Measurements from ENCODE around the gene GOLGA6B. TPM values are rescaled to one million over a fixed set of nuclear protein-coding genes. Genes with fewer than 3 reads are reported as not detected.
"Not testable (repeated sequence)": the region's sequence is repeated elsewhere in the genome, so short reads cannot be mapped to it uniquely, and the experiment has no call there.

Gene GOLGA6B
- total and polyA plus RNA-seq, 2 of the 13 experiments (the other 11 are each of a cell fraction or from before 2014, with no cell fraction given): 0.04 TPM; not detected in 1

- DNase-seq (ENCODE audit: low spot score); H3K27ac ChIP-seq (ENCODE audit: extremely low read length, insufficient read depth, low read length); H3K27me3 ChIP-seq (ENCODE audit: control insufficient read depth in 1 of 2, insufficient read depth in 2 of 2, low read length in 2 of 2); FAIRE-seq; H2AFZ ChIP-seq (ENCODE audit: low read length); H3K4me2 ChIP-seq (ENCODE audit: low read depth, low read length); H3K36me3 ChIP-seq (replicated peaks in 1 of 2; ENCODE audit: control insufficient read depth in 1 of 2, insufficient read depth in 2 of 2, low read length in 2 of 2); CTCF ChIA-PET (ENCODE audit: low intra/inter-chr PET ratio, low total read pairs); H3K4me1 ChIP-seq (ENCODE audit: insufficient read depth, low read length); intact Hi-C loops (cut with micrococcal nuclease; ENCODE audit: unreplicated experiment); H3K79me2 ChIP-seq (ENCODE audit: insufficient read depth, low read length); ATAC-seq; H4K20me1 ChIP-seq (ENCODE audit: insufficient read depth, low read length); H3K9me3 ChIP-seq (ENCODE audit: low read length); BruUV-seq (replicated peaks); H3K9ac ChIP-seq (ENCODE audit: insufficient read depth, low read depth, low read length); in situ Hi-C loops (cut with HindIII; ENCODE audit: extremely low pct_ligation_motif_present, low pct_unique_long_range_greater_than_20kb); POLR2A ChIA-PET; H3K4me3 ChIP-seq (replicated peaks in 1 of 3; ENCODE audit: insufficient read depth in 1 of 3, low read depth in 2 of 3, low read length in 3 of 3): not testable (repeated sequence)
- WGBS (ENCODE audit: low lambda C conversion rate): no CpG with 5 or more reads among the region's 2 CpGs
Observed at GRCh38 chr15:72642271-72642670, 12.2 kb upstream of the GOLGA6B start.

GRCh38 chr15:72648631-72649253 is 5.8 kb upstream of the GOLGA6B start:
- H3K9me3 ChIP-seq (ENCODE audit: low read length); in situ Hi-C loops (cut with HindIII; ENCODE audit: extremely low pct_ligation_motif_present, low pct_unique_long_range_greater_than_20kb); H3K27me3 ChIP-seq (ENCODE audit: control insufficient read depth in 1 of 2, insufficient read depth in 2 of 2, low read length in 2 of 2); intact Hi-C loops (cut with micrococcal nuclease; ENCODE audit: unreplicated experiment); ATAC-seq; FAIRE-seq; H4K20me1 ChIP-seq (ENCODE audit: insufficient read depth, low read length); POLR2A ChIA-PET; H3K36me3 ChIP-seq (replicated peaks in 1 of 2; ENCODE audit: control insufficient read depth in 1 of 2, insufficient read depth in 2 of 2, low read length in 2 of 2); BruUV-seq (replicated peaks); DNase-seq (ENCODE audit: low spot score); H3K4me1 ChIP-seq (ENCODE audit: insufficient read depth, low read length); H2AFZ ChIP-seq (ENCODE audit: low read length); H3K9ac ChIP-seq (ENCODE audit: insufficient read depth, low read depth, low read length); H3K79me2 ChIP-seq (ENCODE audit: insufficient read depth, low read length); H3K4me2 ChIP-seq (ENCODE audit: low read depth, low read length); H3K4me3 ChIP-seq (replicated peaks in 1 of 3; ENCODE audit: insufficient read depth in 1 of 3, low read depth in 2 of 3, low read length in 3 of 3); CTCF ChIA-PET (ENCODE audit: low intra/inter-chr PET ratio, low total read pairs); H3K27ac ChIP-seq (ENCODE audit: extremely low read length, insufficient read depth, low read length): not testable (repeated sequence)
- 55% methylated on average over 3 of the region's 10 CpGs for WGBS (ENCODE audit: low lambda C conversion rate)

GRCh38 chr15:72656014-72656413 is 1.5 kb downstream of the GOLGA6B start:
- H3K27me3 ChIP-seq (ENCODE audit: control insufficient read depth in 1 of 2, insufficient read depth in 2 of 2, low read length in 2 of 2); ATAC-seq; DNase-seq (ENCODE audit: low spot score); H3K4me2 ChIP-seq (ENCODE audit: low read depth, low read length); H3K9me3 ChIP-seq (ENCODE audit: low read length); H2AFZ ChIP-seq (ENCODE audit: low read length); H3K9ac ChIP-seq (ENCODE audit: insufficient read depth, low read depth, low read length); H3K79me2 ChIP-seq (ENCODE audit: insufficient read depth, low read length); H3K36me3 ChIP-seq (replicated peaks in 1 of 2; ENCODE audit: control insufficient read depth in 1 of 2, insufficient read depth in 2 of 2, low read length in 2 of 2); intact Hi-C loops (cut with micrococcal nuclease; ENCODE audit: unreplicated experiment); BruUV-seq (replicated peaks); H3K27ac ChIP-seq (ENCODE audit: extremely low read length, insufficient read depth, low read length); H3K4me1 ChIP-seq (ENCODE audit: insufficient read depth, low read length); in situ Hi-C loops (cut with HindIII; ENCODE audit: extremely low pct_ligation_motif_present, low pct_unique_long_range_greater_than_20kb); POLR2A ChIA-PET; CTCF ChIA-PET (ENCODE audit: low intra/inter-chr PET ratio, low total read pairs); H3K4me3 ChIP-seq (replicated peaks in 1 of 3; ENCODE audit: insufficient read depth in 1 of 3, low read depth in 2 of 3, low read length in 3 of 3); FAIRE-seq; H4K20me1 ChIP-seq (ENCODE audit: insufficient read depth, low read length): not testable (repeated sequence)
- WGBS (ENCODE audit: low lambda C conversion rate): no CpG with 5 or more reads among the region's 3 CpGs

- H3K27ac ChIP-seq (ENCODE audit: extremely low read length, insufficient read depth, low read length); H3K27me3 ChIP-seq (ENCODE audit: control insufficient read depth in 1 of 2, insufficient read depth in 2 of 2, low read length in 2 of 2); BruUV-seq (replicated peaks); H3K36me3 ChIP-seq (replicated peaks in 1 of 2; ENCODE audit: control insufficient read depth in 1 of 2, insufficient read depth in 2 of 2, low read length in 2 of 2); H3K9me3 ChIP-seq (ENCODE audit: low read length); H4K20me1 ChIP-seq (ENCODE audit: insufficient read depth, low read length); FAIRE-seq; intact Hi-C loops (cut with micrococcal nuclease; ENCODE audit: unreplicated experiment); DNase-seq (ENCODE audit: low spot score); H3K4me3 ChIP-seq (replicated peaks in 1 of 3; ENCODE audit: insufficient read depth in 1 of 3, low read depth in 2 of 3, low read length in 3 of 3); H3K4me1 ChIP-seq (ENCODE audit: insufficient read depth, low read length); H3K4me2 ChIP-seq (ENCODE audit: low read depth, low read length); H2AFZ ChIP-seq (ENCODE audit: low read length); H3K79me2 ChIP-seq (ENCODE audit: insufficient read depth, low read length); POLR2A ChIA-PET; CTCF ChIA-PET (ENCODE audit: low intra/inter-chr PET ratio, low total read pairs); in situ Hi-C loops (cut with HindIII; ENCODE audit: extremely low pct_ligation_motif_present, low pct_unique_long_range_greater_than_20kb); ATAC-seq; H3K9ac ChIP-seq (ENCODE audit: insufficient read depth, low read depth, low read length): not testable (repeated sequence)
- 41% methylated on average over 10 of the region's 10 CpGs for WGBS (ENCODE audit: low lambda C conversion rate)
Observed at GRCh38 chr15:72661081-72661480, 6.6 kb downstream of the GOLGA6B start.

Data from HepG2 (cell line).